Measurements from ENCODE around the gene AADAT.

The AADAT gene

GRCh38 chr4:170040031-170040680 is 49.6 kb downstream of the AADAT start:
- no peaks in the 10 kb centered on the region for H3K79me2 ChIP-seq (ENCODE audit: control insufficient read depth, low read length)

GRCh38 chr4:170038769-170039168 is 51.0 kb downstream of the AADAT start:
- no peaks in the 10 kb centered on the region for H3K4me1 ChIP-seq (ENCODE audit: control insufficient read depth, low read length)
- H3K27ac ChIP-seq (ENCODE audit: low read depth, low read length) = no peak overlapping the region
- H3K4me3 ChIP-seq (ENCODE audit: low read length) = no peak overlapping the region
- TF ChIP-seq CTCF (IDR thresholded peaks at IDR 0.05; ENCODE audit: low read depth, low read length, poor library complexity, severe bottlenecking) (no peak), EZH2phosphoT487 (IDR thresholded peaks at IDR 0.05; ENCODE audit: borderline replicate concordance, low read length) (no peak)
- no peaks in the 10 kb centered on the region for H3K79me2 ChIP-seq (ENCODE audit: control insufficient read depth, low read length)
- no peaks in the 10 kb centered on the region for H3K9me2 ChIP-seq (replicated peaks; ENCODE audit: control insufficient read depth, low read length)
- H4K20me1 ChIP-seq (ENCODE audit: control insufficient read depth, insufficient read depth, low read depth, low read length) = no peaks in the 10 kb centered on the region
- H3K27me3 ChIP-seq (ENCODE audit: control insufficient read depth, low read length) = no peaks in the 10 kb centered on the region
- no peak overlapping the region for H3K4me2 ChIP-seq (ENCODE audit: low read length)
- no peaks in the 10 kb centered on the region for H3K36me3 ChIP-seq (ENCODE audit: control insufficient read depth, low read length)
- no peaks in the 10 kb centered on the region for H3K9me3 ChIP-seq (ENCODE audit: control insufficient read depth, insufficient read depth, low read length)
- H3F3A ChIP-seq (ENCODE audit: control insufficient read depth, insufficient read depth) = no peaks in the 10 kb centered on the region

More at GRCh38 chr4:170040031-170040680, 49.6 kb downstream of the AADAT start:
- Histone ChIP-seq H3K27me3 (ENCODE audit: control insufficient read depth, low read length) (no peaks in the 10 kb centered on the region), H3K4me2 (ENCODE audit: low read length) (no peak overlapping the region), H3K9me2 (replicated peaks; ENCODE audit: control insufficient read depth, low read length) (no peaks in the 10 kb centered on the region), H3K27ac (ENCODE audit: low read depth, low read length) (no peak overlapping the region), H3K36me3 (ENCODE audit: control insufficient read depth, low read length) (no peaks in the 10 kb centered on the region), H3K9me3 (ENCODE audit: control insufficient read depth, insufficient read depth, low read length) (no peaks in the 10 kb centered on the region), H3K4me3 (ENCODE audit: low read length) (no peak overlapping the region), H3F3A (ENCODE audit: control insufficient read depth, insufficient read depth) (no peaks in the 10 kb centered on the region), H3K4me1 (ENCODE audit: control insufficient read depth, low read length) (no peaks in the 10 kb centered on the region), H4K20me1 (ENCODE audit: control insufficient read depth, insufficient read depth, low read depth, low read length) (no peaks in the 10 kb centered on the region)
- no peak for TF ChIP-seq EZH2phosphoT487 (IDR thresholded peaks at IDR 0.05; ENCODE audit: borderline replicate concordance, low read length)
- TF ChIP-seq CTCF (IDR thresholded peaks at IDR 0.05; ENCODE audit: low read depth, low read length, poor library complexity, severe bottlenecking) = no peak

DNA sequence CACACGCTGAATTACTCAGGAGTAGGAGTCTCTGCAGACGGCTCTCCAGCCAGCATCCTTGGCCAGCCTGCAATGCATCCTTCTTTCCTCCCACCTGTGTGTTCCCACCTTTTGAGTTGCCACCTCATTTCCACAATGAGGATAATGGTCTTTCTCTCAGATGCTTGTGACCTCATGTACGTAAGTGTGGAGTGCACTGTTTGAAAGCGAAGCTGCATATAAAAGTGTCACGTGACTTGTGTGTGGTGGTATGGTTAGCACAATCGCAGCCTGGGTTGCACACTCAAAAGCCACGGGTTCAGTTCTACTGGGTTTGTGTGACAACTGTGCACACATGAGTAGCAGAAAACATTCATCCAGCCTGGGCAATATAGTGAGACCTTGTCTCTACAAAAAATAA is 51.5 kb downstream of the AADAT start:
- Histone ChIP-seq H3K27ac (ENCODE audit: low read depth, low read length) (no peak overlapping the region), H4K20me1 (ENCODE audit: control insufficient read depth, insufficient read depth, low read depth, low read length) (no peaks in the 10 kb centered on the region), H3K79me2 (ENCODE audit: control insufficient read depth, low read length) (no peaks in the 10 kb centered on the region), H3K9me3 (ENCODE audit: control insufficient read depth, insufficient read depth, low read length) (no peaks in the 10 kb centered on the region), H3K4me1 (ENCODE audit: control insufficient read depth, low read length) (no peaks in the 10 kb centered on the region), H3K27me3 (ENCODE audit: control insufficient read depth, low read length) (no peaks in the 10 kb centered on the region), H3K4me3 (ENCODE audit: low read length) (no peak overlapping the region), H3K36me3 (ENCODE audit: control insufficient read depth, low read length) (no peaks in the 10 kb centered on the region), H3F3A (ENCODE audit: control insufficient read depth, insufficient read depth) (no peaks in the 10 kb centered on the region), H3K9me2 (replicated peaks; ENCODE audit: control insufficient read depth, low read length) (no peaks in the 10 kb centered on the region), H3K4me2 (ENCODE audit: low read length) (no peak overlapping the region)
- no peak for TF ChIP-seq CTCF (IDR thresholded peaks at IDR 0.05; ENCODE audit: low read depth, low read length, poor library complexity, severe bottlenecking)
- no peak for TF ChIP-seq EZH2phosphoT487 (IDR thresholded peaks at IDR 0.05; ENCODE audit: borderline replicate concordance, low read length)

All from DOHH2 (cell line).